HG03097 (cell line): ENCODE data around the gene BCAR3.
"Not testable (repeated sequence)": the region's sequence is repeated elsewhere in the genome, so short reads cannot be mapped to it uniquely, and the experiment has no call there.

Experiments used
- ATAC-seq: cut with Tn5 transposase; IDR thresholded peaks from one replicate; pipeline ENCODE4 v1.9.1; 2021; ENCODE audit not compliant: unreplicated experiment, low FRiP score

Gene BCAR3

GRCh38 chr1:93671099-93671621 is 10.5 kb downstream of the BCAR3 start:
- no peak for ATAC-seq

DNA sequence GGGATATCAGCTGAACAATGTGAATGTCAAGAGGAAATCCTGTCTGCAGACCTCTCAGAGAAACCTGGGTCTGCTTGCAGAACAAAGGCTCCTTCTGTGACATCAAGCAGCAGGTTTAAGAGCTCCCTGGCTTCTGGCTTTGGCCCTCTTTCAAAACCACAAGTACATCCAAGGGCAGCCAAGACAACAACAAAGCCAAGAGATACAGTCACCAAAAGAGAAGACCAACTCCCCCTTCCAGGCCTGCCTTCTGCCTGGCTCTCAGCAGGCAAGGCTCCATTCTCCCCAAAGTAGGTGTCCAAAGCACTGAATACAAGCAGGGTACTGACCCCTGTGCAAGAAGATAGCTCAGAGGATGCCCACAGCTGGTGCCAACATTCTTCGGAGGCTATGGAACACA is 11.5 kb downstream of the BCAR3 start:
- no peak for ATAC-seq

- ATAC-seq: no peak
Observed at GRCh38 chr1:93669369-93669768, 12.3 kb downstream of the BCAR3 start.

GRCh38 chr1:93668951-93669350 is 12.7 kb downstream of the BCAR3 start:
- no peak for ATAC-seq

DNA sequence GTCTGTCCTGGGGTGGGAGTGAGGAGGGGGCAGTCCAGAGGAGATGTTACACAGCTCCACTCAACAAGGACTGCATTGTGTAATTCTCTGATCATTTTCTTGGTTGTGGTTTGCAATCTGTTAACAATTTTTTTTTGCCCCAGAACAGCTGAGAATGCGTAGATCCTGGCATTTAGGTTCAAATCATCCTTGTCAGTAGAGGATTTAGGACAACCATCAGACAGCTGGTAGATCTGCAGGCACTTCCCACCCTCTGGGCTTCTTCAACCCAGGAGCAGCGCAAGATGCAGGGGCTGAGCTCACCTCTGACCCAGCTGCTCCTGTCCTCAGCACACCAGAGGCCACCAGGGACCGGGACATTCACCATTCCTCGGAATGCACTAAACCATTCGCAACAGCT is 13.5 kb downstream of the BCAR3 start:
- no peak for ATAC-seq

GRCh38 chr1:93667642-93668041 is 14.0 kb downstream of the BCAR3 start:
- no peak for ATAC-seq

DNA sequence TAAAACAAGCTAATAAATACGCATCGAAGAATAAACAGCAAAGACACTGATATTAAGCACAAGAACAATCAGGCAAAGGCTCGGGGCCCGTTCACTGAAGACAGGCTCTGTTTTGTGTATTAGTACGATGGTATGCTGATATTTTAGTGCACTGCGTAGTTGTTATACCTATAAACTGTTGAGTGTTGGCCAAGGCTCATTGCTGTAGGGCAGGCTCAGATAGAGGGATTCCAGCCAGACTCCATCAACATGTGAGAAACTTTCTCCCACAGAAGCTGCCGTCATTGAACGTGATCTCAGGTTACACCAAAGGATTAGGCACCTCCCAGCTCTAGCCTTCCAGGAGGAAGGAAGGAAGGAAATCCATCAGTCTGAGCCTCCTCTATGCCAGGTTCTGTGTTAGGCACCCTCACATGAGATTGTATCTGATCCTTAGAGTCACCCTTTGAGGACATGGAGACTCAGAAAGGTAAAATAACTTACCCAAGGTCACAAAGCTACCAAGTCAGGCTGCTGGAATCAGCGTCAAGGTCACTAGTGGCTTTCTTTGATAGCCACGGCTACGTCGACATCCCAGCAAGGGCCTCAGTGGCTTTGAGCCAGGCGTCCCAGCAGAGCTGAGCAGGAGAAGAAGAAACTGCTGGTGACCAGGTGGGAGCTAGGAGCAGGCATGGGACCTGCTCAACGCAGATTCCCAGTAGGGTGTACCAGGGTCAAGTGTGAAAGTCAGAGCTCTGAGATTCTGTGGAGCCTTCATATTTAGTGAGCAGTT is 14.8 kb downstream of the BCAR3 start:
- no peak for ATAC-seq

GRCh38 chr1:93665015-93665414 is 16.6 kb downstream of the BCAR3 start:
- no peak for ATAC-seq

GRCh38 chr1:93663208-93663614 is 18.4 kb downstream of the BCAR3 start:
- no peak for ATAC-seq

GRCh38 chr1:93662481-93663207 is 19.0 kb downstream of the BCAR3 start:
- ATAC-seq: no peak

DNA sequence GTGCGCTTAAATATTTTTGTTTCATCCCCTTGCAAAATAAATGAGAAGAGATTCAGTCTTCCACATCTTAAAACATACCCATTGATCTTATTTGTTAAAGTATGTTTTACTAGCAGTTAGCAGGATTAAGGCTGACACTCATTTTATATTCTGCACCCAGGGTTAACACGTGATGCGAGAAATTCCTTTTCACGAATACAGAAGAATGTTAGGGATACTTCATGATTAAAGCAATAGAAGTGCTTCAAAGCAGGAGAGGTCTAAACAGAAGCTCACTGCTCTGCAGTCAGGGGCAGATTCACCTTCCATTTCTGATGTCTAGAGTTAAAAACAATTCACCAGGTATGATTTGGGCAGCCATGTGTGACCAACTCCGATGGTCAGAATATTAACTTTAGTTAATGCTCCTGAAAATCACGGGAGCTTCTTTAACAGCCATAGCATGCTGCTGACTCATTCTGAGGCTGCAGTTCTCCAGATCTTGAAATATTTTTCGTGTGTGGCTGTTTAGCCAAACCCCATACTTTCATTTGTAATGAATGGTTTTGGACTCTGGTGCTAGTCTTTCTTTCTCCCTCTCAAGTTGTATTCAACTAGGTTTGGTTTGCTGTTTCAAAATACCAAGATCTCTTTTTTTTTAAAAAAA is 19.7 kb downstream of the BCAR3 start:
- ATAC-seq: no peak

GRCh38 chr1:93661341-93661740 is 20.3 kb downstream of the BCAR3 start:
- not testable (repeated sequence) for ATAC-seq

DNA sequence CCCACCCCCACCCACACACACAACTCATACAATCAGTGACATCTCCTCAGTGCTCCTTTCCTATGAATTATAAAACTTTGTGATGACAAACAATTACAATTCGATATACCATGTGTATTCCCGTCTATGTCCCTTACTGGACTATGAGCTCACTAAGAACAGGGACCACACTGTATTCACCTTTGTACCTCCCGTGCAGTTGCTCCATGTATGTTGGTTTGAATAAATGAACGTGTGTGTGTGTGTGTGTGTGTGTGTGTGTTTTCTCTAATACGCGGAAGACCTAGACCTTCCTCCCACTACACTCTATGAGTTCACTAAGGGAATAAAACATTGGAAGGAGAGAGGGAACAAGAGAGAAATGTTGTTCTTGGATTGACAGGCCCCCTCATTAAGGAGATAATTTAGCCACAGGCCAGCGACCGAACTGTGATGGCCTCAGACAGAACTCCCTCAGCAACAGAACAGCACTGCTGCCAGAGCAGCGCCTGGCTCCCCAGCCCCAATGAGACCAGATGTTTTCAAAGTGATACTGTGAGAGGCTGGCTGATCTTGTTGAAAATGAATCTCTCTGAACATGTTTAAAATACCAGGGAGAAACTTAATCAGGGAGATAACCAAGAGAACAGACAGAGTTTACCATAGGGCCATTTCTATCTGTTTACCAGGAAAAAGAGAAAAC is 21.7 kb downstream of the BCAR3 start:
- ATAC-seq: no peak

DNA sequence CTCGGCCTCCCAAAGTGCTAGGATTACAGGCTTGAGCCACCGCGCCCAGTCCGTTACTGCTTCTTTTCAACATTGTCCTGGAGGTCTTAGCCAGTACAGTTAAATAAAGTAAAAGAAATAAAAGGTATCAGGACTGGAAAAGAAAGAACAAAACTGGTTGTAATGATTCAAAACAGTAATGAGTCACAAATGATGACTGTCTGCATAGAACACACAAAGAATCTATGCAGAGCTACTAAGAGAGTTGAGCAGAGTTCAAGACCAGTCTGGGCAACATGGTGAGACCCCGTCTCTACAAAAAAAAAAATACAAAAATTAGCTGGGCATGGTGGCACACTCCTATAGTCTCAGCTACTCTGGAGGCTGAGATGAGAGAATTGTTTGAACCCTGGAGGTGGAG is 23.4 kb downstream of the BCAR3 start:
- no peak for ATAC-seq

- ATAC-seq: no peak
Observed at GRCh38 chr1:93656491-93656890, 25.1 kb downstream of the BCAR3 start.

- ATAC-seq: no peak
Observed at GRCh38 chr1:93653656-93654055, 28.0 kb downstream of the BCAR3 start.

DNA sequence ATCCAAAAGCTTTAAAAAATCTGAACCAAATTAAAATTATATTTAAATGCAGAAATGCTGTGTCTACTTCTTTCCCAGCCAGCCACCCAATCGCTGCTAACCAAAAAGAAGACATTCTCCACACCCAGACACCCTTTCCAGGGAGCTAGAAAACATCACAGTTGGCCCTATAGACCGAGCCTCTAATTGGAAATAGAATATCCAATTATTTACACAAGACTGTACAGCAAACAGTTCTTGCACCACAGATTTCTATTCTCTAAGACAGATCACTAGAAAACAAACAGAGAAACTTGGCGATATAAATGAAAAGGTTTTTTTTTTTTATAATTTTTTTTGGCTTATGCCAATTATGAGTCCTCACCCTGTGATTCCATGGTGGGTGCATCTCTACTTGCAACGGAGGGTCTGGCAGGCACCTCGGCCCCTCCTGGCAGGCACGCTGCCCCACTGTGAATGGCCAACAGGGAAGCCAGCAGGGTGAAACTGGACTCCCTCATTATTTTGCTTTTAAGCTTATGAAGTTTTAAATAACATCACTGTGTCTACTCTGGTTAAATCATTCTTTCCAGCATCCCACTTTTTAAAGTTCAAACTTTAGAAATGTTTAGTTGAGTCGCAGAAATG is 29.2 kb downstream of the BCAR3 start:
- ATAC-seq: no peak

GRCh38 chr1:93651695-93652094 is 29.9 kb downstream of the BCAR3 start:
- no peak for ATAC-seq

- ATAC-seq: not testable (repeated sequence)
Observed at GRCh38 chr1:93650159-93650558, 31.5 kb downstream of the BCAR3 start.

GRCh38 chr1:93649231-93649630 is 32.4 kb downstream of the BCAR3 start:
- ATAC-seq: no peak
